ENCODE results near the gene NT5C.
"Not testable (repeated sequence)": the region's sequence is repeated elsewhere in the genome, so short reads cannot be mapped to it uniquely, and the experiment has no call there.

DNA sequence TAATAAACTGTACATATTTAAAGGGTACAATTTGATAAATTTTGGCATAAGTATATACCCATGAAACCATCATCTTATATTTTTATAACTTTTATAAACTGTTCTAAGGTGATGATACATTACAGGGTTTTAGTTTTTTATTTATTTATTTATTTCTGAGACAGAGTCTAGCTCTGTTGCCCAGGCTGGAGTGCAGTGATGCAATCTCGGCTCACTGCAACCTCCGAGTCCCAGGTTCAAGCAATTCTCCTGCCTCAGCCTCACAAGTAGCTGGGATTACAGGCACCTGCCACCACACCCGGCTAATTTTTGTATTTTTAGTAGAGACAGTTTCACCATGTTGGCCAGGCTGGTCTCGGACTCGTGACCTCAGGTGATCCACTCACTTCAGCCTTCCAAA lies 3.6 kb downstream of the NT5C start:
- TF ChIP-seq, protein P1, sequence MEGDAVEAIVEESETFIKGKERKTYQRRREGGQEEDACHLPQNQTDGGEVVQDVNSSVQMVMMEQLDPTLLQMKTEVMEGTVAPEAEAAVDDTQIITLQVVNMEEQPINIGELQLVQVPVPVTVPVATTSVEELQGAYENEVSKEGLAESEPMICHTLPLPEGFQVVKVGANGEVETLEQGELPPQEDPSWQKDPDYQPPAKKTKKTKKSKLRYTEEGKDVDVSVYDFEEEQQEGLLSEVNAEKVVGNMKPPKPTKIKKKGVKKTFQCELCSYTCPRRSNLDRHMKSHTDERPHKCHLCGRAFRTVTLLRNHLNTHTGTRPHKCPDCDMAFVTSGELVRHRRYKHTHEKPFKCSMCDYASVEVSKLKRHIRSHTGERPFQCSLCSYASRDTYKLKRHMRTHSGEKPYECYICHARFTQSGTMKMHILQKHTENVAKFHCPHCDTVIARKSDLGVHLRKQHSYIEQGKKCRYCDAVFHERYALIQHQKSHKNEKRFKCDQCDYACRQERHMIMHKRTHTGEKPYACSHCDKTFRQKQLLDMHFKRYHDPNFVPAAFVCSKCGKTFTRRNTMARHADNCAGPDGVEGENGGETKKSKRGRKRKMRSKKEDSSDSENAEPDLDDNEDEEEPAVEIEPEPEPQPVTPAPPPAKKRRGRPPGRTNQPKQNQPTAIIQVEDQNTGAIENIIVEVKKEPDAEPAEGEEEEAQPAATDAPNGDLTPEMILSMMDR (IDR thresholded peaks at IDR 0.05): not testable (repeated sequence)
- TF ChIP-seq POLR2A (IDR thresholded peaks at IDR 0.05): not testable (repeated sequence)
